Tibial nerve (tissue), 4 donors: Measurements from ENCODE around the gene PPP1R16B. TPM values are rescaled to one million over a fixed set of nuclear protein-coding genes. Genes with fewer than 3 reads are reported as not detected.

Experiments used
- DNase-seq, 2 donors: peaks; one replicate each; pipeline ENCODE4 v3.0.0-alpha.2; 2019; ENCODE audit warnings: low spot score in 2 of 2
- H3K27ac ChIP-seq, 4 donors: fragments of 200-600 bp; sonication (generic) in 3 of 4; one replicate each; pipeline ENCODE4 v1.5.1; 2017 to 2019; ENCODE audit warnings: mild to moderate bottlenecking in 1 of 4
- H3K27me3 ChIP-seq, 2 donors: fragments of 200-600 bp; sonication (generic) in 1 of 2; one replicate each; pipeline versions ENCODE4 v1.5.1 to v1.6.0; 2017 to 2019
- H3K36me3 ChIP-seq, 3 donors: fragments of 200-600 bp; sonication (generic); one replicate each; pipeline ENCODE4 v1.5.1; 2018 to 2019
- H3K4me1 ChIP-seq, 4 donors: fragments of 200-600 bp; sonication (generic) in 3 of 4; one replicate each; pipeline ENCODE4 v1.5.1; 2017 to 2019
- H3K4me3 ChIP-seq, 4 donors: fragments of 200-600 bp; sonication (generic) in 3 of 4; one replicate each; pipeline ENCODE4 v1.5.1; 2017 to 2019; ENCODE audit warnings: mild to moderate bottlenecking in 1 of 4, moderate library complexity in 1 of 4
- H3K9me3 ChIP-seq, 4 donors: fragments of 200-600 bp; sonication (generic) in 3 of 4; one replicate each; pipeline ENCODE4 v1.5.1; 2017 to 2019
- EP300 ChIP-seq, 2 donors: sonication (generic); formaldehyde crosslinking; IDR thresholded peaks; one replicate each; pipeline ENCODE4 v1.6.1; 2017; ENCODE audit warnings: antibody characterized with exemption in 2 of 2, mild to moderate bottlenecking in 1 of 2
- POLR2A ChIP-seq, 2 donors: fragments of 450-650 bp; IDR thresholded peaks; one replicate each; pipeline ENCODE4 v1.6.1; 2017; ENCODE audit warnings: antibody characterized with exemption in 2 of 2, mild to moderate bottlenecking in 2 of 2, moderate library complexity in 2 of 2
- WGBS, 2 donors: methylation state at CpG; one replicate each; pipeline ENCODE4 v1.1.5; 2018; 5-methylcytosine and 5-hydroxymethylcytosine counted together
- total RNA-seq, 4 donors: library from RNA; depleted of rRNA; stranded (reverse); fragments of >200 nt; gene quantifications; one replicate each; pipeline ENCODE4 v1.1.0, GENCODE V29; 2016
- TF ChIP-seq, protein P1 (sequence below), 5 experiments: fragments of 200-600 bp in 3 of 5; fragments of 450-650 bp in 2 of 5; sonication (generic) in 3 of 5; IDR thresholded peaks; one replicate each; pipeline ENCODE4 v1.5.1; 2016 to 2019; ENCODE audit warnings: antibody characterized with exemption in 5 of 5, mild to moderate bottlenecking in 3 of 5, moderate library complexity in 2 of 5

The PPP1R16B gene
- total RNA-seq, 4 donors from 2014 or later = 2.1 to 5.7 (median 4.6) TPM

DNA sequence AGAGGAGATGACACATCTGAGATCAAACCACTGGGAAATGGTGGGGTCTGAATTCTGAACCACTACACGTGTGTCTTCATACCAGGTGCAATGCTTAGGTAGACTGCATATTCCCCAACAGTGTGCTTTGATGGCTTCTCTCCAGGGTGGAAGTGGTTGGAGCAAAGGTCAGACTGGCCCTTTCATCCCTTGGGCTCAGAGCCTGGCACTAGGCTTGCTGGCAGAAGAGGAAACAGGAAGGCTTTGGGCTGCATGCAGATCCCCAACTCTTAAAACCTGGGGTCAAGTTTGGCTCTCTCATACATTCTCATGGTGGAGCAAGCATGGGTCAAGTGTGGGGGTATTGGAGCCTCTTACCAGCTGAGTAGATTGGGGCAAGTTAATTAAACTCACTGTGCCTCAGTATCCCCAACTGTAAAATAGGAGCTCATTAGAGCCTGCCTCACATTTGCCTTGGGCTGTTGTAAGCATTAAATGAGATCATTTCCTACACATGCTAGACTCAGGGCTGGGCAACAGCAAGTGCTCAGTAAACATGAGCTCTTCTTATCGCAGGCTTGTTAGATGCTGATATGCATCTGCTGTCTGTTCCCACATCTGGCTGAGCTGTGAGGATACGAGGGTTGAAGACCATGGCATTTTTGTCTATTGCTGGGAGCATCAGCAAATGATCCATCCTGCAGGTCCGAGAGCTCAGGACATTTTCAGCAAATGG lies 69.1 kb downstream of the PPP1R16B start:
- peak overlapping the region in 1 of 4 donors; percentile 70 for H3K27ac ChIP-seq
- H3K27me3 ChIP-seq = no peaks in the 10 kb centered on the region
- peaks cover 0 to 4% (median 0%) of the 10 kb centered on the region in 4 donors for H3K9me3 ChIP-seq
- no peak overlapping the region for H3K4me3 ChIP-seq
- peaks cover 0 to 28% (median 3%) of the 10 kb centered on the region in 4 donors for H3K4me1 ChIP-seq
- no peaks in the 10 kb centered on the region for H3K36me3 ChIP-seq
- WGBS, 2 donors = 55 to 62% methylated on average over 4 of the region's 4 CpGs
- DNase-seq = no peak
- no peak for TF ChIP-seq EP300 (IDR thresholded peaks at IDR 0.05)
- TF ChIP-seq POLR2A (IDR thresholded peaks at IDR 0.05) = no peak
- TF ChIP-seq, protein P1, sequence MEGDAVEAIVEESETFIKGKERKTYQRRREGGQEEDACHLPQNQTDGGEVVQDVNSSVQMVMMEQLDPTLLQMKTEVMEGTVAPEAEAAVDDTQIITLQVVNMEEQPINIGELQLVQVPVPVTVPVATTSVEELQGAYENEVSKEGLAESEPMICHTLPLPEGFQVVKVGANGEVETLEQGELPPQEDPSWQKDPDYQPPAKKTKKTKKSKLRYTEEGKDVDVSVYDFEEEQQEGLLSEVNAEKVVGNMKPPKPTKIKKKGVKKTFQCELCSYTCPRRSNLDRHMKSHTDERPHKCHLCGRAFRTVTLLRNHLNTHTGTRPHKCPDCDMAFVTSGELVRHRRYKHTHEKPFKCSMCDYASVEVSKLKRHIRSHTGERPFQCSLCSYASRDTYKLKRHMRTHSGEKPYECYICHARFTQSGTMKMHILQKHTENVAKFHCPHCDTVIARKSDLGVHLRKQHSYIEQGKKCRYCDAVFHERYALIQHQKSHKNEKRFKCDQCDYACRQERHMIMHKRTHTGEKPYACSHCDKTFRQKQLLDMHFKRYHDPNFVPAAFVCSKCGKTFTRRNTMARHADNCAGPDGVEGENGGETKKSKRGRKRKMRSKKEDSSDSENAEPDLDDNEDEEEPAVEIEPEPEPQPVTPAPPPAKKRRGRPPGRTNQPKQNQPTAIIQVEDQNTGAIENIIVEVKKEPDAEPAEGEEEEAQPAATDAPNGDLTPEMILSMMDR (IDR thresholded peaks at IDR 0.05) = no peak

DNA sequence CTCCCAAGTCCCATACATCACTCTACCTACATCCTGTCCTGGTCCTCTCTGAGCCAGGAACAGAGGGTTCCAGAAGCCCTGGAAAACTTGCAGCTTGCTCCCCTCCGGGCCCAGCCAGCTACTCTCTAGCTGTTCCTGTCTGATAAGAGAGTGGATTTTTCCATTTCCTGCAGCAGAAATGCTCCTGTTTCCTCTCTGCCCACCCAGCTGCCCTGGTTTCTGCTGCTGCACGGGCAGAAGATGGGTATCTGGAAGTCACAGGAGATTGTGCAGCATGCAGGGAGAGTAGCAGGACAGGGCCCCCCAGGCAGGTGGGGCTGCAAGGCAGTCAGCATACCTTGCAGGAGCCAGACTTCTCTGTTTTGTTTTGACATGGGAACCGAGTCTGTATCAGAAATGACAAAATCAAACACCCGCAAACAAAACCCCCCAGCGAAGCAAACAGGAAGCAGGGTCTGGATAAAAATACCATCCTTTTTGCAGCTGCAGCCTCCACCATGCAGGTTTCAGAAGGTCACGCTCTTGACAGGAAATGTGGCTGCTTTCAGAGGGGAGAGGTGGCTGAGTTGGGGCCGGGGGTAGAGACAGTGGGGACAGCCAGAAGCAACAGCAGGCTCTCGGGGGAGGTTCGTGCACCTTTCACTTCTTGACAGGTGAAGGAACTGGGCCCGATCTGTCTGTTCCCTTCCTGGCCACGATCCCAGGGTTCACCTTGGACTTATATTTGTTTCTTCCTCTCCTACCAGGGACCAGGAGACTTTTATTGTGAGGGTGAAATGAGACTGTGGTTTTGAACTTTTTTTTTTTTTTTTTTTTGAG lies 69.9 kb downstream of the PPP1R16B start:
- no peak for DNase-seq
- no peak overlapping the region for H3K4me3 ChIP-seq
- peak overlapping the region in 1 of 4 donors; percentile 70 for H3K27ac ChIP-seq
- peaks cover 0 to 2% (median 0%) of the 10 kb centered on the region in 4 donors for H3K9me3 ChIP-seq
- peaks cover 0 to 26% (median 3%) of the 10 kb centered on the region in 4 donors for H3K4me1 ChIP-seq
- no peaks in the 10 kb centered on the region for H3K36me3 ChIP-seq
- 26 to 29% methylated on average over 11 of the region's 11 CpGs for WGBS, 2 donors
- H3K27me3 ChIP-seq = no peaks in the 10 kb centered on the region
- TF ChIP-seq EP300 (IDR thresholded peaks at IDR 0.05) (peak in 1 of 2 donors; percentile 31), POLR2A (IDR thresholded peaks at IDR 0.05) (no peak)
- TF ChIP-seq, protein P1 (IDR thresholded peaks at IDR 0.05) = no peak

DNA sequence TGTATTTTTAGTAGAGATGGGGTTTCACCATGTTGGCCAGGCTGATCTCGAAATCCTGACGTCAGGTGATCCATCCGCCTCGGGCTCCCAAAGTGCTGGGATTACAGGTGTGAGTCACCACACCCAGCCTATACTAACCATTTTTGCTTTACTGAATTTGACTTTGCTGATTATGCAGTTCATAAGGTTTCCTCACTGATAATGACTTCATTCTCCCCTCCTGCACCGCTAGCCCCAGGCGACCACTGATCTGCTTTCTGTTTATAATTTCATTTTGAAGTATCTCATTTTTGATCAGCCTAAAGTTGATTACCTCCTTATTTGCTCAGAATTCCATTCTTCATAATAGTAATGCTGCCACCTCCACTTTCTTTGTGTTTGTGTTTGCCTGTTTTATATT lies 72.0 kb downstream of the PPP1R16B start:
- Histone ChIP-seq H3K36me3 (no peaks in the 10 kb centered on the region), H3K4me1 (peaks cover 0 to 15% (median 3%) of the 10 kb centered on the region in 4 donors), H3K9me3 (peaks cover 0 to 2% (median 0%) of the 10 kb centered on the region in 4 donors), H3K27me3 (no peaks in the 10 kb centered on the region), H3K27ac (no peak overlapping the region), H3K4me3 (no peak overlapping the region)
- no peak for DNase-seq
- TF ChIP-seq, protein P1 (IDR thresholded peaks at IDR 0.05) = no peak
- TF ChIP-seq POLR2A (IDR thresholded peaks at IDR 0.05) = no peak
- TF ChIP-seq EP300 (IDR thresholded peaks at IDR 0.05) = no peak
- WGBS, 2 donors = 91 to 95% methylated on average over 6 of the region's 6 CpGs

DNA sequence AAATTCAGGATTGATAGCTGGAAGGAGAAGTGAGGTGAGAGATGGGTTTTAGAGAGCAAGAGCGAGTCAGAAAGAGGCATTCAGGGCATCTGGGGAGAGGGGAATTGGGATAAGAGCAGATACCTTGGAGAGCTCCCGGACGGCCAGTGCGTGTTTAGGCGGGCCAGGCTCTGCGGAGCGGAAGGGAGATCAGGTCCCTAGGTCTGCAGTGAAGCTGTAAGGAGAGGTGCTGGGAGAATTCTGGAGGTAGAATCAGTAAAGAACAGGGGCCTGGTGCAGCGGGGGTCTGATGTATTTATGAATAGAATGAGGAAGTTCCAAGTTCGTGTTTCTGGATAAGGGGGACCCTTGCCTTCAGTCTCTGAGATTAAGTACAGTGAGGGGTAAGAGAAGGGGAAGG lies 73.4 kb downstream of the PPP1R16B start:
- H3K27ac ChIP-seq = no peak overlapping the region
- H3K4me3 ChIP-seq = no peak overlapping the region
- no peaks in the 10 kb centered on the region for H3K27me3 ChIP-seq
- H3K36me3 ChIP-seq = no peaks in the 10 kb centered on the region
- no peak for DNase-seq
- TF ChIP-seq, protein P1 (IDR thresholded peaks at IDR 0.05) = no peak
- no peak for TF ChIP-seq POLR2A (IDR thresholded peaks at IDR 0.05)
- TF ChIP-seq EP300 (IDR thresholded peaks at IDR 0.05) = no peak
- WGBS, 2 donors = 12 to 20% methylated on average over 9 of the region's 9 CpGs
- H3K4me1 ChIP-seq = peaks cover 0 to 18% (median 3%) of the 10 kb centered on the region in 4 donors
- H3K9me3 ChIP-seq = peaks cover 0 to 2% (median 0%) of the 10 kb centered on the region in 4 donors
